ENCODE results near the gene RAB36. TPM values are rescaled to one million over a fixed set of nuclear protein-coding genes. Genes with fewer than 3 reads are reported as not detected.

Gene RAB36
- total RNA-seq, 1 donor from 2014 or later = 9.6 TPM

DNA sequence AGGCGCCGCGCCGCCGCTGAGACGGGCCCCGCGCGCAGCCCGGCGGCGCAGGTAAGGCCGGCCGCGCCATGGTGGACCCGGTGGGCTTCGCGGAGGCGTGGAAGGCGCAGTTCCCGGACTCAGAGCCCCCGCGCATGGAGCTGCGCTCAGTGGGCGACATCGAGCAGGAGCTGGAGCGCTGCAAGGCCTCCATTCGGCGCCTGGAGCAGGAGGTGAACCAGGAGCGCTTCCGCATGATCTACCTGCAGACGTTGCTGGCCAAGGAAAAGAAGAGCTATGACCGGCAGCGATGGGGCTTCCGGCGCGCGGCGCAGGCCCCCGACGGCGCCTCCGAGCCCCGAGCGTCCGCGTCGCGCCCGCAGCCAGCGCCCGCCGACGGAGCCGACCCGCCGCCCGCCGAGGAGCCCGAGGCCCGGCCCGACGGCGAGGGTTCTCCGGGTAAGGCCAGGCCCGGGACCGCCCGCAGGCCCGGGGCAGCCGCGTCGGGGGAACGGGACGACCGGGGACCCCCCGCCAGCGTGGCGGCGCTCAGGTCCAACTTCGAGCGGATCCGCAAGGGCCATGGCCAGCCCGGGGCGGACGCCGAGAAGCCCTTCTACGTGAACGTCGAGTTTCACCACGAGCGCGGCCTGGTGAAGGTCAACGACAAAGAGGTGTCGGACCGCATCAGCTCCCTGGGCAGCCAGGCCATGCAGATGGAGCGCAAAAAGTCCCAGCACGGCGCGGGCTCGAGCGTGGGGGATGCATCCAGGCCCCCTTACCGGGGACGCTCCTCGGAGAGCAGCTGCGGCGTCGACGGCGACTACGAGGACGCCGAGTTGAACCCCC lies 35.8 kb downstream of the RAB36 start:
- peaks cover 57% of the 10 kb centered on the region for H3K4me1 ChIP-seq
- no peaks in the 10 kb centered on the region for H3K27me3 ChIP-seq (ENCODE audit: low read depth)
- DNase-seq = peak; percentile 68
- peak overlapping the region; percentile 68 for H3K27ac ChIP-seq
- ATAC-seq = no peak
- intact Hi-C loops (cut with DNase I) = no loop called here
- peak overlapping the region; percentile 69 for H3K4me3 ChIP-seq
- TF ChIP-seq, protein P1, sequence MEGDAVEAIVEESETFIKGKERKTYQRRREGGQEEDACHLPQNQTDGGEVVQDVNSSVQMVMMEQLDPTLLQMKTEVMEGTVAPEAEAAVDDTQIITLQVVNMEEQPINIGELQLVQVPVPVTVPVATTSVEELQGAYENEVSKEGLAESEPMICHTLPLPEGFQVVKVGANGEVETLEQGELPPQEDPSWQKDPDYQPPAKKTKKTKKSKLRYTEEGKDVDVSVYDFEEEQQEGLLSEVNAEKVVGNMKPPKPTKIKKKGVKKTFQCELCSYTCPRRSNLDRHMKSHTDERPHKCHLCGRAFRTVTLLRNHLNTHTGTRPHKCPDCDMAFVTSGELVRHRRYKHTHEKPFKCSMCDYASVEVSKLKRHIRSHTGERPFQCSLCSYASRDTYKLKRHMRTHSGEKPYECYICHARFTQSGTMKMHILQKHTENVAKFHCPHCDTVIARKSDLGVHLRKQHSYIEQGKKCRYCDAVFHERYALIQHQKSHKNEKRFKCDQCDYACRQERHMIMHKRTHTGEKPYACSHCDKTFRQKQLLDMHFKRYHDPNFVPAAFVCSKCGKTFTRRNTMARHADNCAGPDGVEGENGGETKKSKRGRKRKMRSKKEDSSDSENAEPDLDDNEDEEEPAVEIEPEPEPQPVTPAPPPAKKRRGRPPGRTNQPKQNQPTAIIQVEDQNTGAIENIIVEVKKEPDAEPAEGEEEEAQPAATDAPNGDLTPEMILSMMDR (IDR thresholded peaks at IDR 0.05) = no peak
- no peaks in the 10 kb centered on the region for H3K36me3 ChIP-seq
- peaks cover 6% of the 10 kb centered on the region for H3K9me3 ChIP-seq

DNA sequence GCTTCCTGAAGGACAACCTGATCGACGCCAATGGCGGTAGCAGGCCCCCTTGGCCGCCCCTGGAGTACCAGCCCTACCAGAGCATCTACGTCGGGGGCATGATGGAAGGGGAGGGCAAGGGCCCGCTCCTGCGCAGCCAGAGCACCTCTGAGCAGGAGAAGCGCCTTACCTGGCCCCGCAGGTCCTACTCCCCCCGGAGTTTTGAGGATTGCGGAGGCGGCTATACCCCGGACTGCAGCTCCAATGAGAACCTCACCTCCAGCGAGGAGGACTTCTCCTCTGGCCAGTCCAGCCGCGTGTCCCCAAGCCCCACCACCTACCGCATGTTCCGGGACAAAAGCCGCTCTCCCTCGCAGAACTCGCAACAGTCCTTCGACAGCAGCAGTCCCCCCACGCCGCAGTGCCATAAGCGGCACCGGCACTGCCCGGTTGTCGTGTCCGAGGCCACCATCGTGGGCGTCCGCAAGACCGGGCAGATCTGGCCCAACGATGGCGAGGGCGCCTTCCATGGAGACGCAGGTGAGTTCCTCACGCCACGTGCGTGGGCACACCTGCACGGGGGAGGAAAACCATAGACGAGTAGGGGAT lies 36.5 kb downstream of the RAB36 start:
- Histone ChIP-seq H3K4me3 (peak overlapping the region; percentile 69), H3K27ac (peak overlapping the region; percentile 68), H3K9me3 (no peaks in the 10 kb centered on the region), H3K4me1 (peaks cover 64% of the 10 kb centered on the region), H3K36me3 (no peaks in the 10 kb centered on the region), H3K27me3 (ENCODE audit: low read depth) (no peaks in the 10 kb centered on the region)
- ATAC-seq = no peak
- intact Hi-C loops (cut with DNase I) = no loop called here
- TF ChIP-seq, protein P1 (IDR thresholded peaks at IDR 0.05) = no peak
- DNase-seq = no peak

DNA sequence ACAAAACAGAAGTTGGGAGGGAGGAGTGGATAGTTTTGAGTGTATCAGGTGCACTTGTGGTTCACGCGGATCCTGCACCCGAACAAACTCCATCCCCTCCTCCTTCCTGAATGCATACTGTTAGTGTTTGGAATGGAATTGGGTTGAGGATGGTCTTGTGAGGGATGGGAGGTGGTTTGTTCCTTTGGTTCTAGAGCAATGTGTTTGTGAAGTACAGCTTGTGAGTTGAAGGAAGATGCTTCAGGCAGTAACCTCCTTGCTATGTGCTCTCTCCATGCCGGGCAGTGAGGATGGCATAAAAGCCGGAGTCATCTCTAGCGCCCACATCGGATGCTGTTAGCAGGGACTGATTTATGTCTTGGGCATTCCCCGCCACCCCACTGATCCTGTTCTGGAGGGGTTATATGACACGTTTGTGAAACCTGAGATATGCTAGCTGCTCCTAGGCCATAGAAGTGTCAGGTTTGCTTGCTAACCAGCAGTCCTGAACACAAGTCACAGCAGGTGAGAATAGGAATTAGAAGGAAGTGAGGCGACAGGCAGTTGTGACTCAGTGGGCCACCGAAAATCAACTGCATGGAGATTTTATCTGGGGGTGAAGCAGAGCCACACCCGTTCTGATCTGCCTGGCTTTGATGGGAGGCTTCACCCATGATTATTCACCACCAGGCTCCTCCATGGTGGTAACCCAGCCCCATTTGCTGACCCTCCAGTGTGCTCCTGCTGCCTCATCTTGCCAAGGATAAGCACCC lies 37.2 kb downstream of the RAB36 start:
- no peaks in the 10 kb centered on the region for H3K36me3 ChIP-seq
- TF ChIP-seq, protein P1 (IDR thresholded peaks at IDR 0.05) = no peak
- no peaks in the 10 kb centered on the region for H3K9me3 ChIP-seq
- intact Hi-C loops (cut with DNase I) = no loop called here
- H3K4me3 ChIP-seq = peak overlapping the region; percentile 69
- DNase-seq = no peak
- ATAC-seq = no peak
- H3K27ac ChIP-seq = peak overlapping the region; percentile 25
- peaks cover 65% of the 10 kb centered on the region for H3K4me1 ChIP-seq
- no peaks in the 10 kb centered on the region for H3K27me3 ChIP-seq (ENCODE audit: low read depth)

DNA sequence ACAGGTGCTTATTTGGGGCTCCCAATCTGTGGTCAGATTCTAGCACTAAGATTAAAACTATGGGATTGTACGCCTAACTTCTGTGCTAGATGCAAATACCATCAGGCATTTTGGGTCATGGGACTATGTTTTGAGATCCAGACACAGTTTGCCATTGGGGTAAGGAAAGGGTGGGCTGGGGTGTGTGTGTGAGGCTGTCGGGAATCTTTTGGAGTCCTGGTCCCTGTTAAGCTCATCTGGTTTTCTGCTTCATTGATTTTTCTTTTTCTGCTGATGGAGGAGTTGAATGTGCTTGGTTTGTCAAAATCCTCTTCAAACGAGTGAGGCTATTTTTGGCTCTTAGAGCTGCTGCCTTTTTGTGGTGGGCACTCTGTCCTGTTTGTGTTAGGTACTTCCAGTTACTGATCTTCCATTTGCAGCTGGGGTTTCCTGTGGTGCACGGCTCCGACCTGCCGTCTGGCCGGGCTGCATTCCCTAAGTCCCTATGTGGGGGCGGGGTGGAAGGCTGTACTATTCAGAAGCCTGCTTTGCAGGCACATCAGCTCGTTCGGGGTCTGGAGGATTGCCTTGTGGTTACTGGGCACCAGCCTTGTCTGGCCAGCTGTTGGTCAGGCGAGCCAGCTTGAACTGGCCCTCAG lies 37.9 kb downstream of the RAB36 start:
- ATAC-seq (peak; percentile 11 to 39), DNase-seq (peak; percentile 71)
- H3K4me1 ChIP-seq = peaks cover 65% of the 10 kb centered on the region
- TF ChIP-seq, protein P1 (IDR thresholded peaks at IDR 0.05) = no peak
- intact Hi-C loops (cut with DNase I) = no loop called here
- H3K27me3 ChIP-seq (ENCODE audit: low read depth) = no peaks in the 10 kb centered on the region
- no peaks in the 10 kb centered on the region for H3K36me3 ChIP-seq
- H3K4me3 ChIP-seq = peak overlapping the region; percentile 69
- no peaks in the 10 kb centered on the region for H3K9me3 ChIP-seq
- H3K27ac ChIP-seq = peak overlapping the region; percentile 25

DNA sequence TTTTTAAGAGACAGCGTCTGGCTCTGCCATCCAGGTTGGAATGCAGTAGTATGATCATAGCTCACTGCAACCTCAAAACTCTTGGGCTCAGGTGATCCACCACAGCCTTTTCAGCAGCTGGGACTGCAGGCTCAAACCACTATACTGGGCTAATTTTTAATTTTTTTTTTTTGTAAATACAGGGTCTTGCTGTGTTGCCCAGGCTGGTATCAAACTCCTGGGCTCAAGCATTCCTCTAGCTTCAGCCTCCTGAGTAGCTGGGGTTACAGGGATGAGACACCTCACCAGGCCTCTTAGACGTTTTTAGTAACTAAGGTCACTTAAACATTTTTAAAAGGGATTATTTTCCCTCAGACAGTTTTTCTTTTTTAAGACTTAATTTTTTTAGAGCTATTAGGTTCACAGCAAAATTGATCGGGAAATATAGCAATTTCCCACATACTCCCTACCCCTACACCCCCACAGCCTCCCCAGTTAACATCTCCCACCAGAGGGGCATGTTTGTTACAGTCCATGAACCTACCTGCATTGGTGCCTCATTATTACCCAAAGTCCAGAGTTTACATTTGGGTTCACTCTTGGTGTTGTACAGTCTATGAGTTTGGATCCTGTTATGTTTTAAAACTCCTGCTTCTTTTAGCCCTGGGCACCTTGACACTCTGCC lies 39.0 kb downstream of the RAB36 start:
- TF ChIP-seq, protein P1 (IDR thresholded peaks at IDR 0.05) = no peak
- no peak overlapping the region for H3K27ac ChIP-seq

More for the DNA sequence above, 39.0 kb downstream of the RAB36 start:
- ATAC-seq (no peak), DNase-seq (no peak)
- Histone ChIP-seq H3K4me3 (peak overlapping the region; percentile 69), H3K4me1 (peaks cover 61% of the 10 kb centered on the region), H3K27me3 (ENCODE audit: low read depth) (no peaks in the 10 kb centered on the region), H3K36me3 (no peaks in the 10 kb centered on the region), H3K9me3 (no peaks in the 10 kb centered on the region)
- intact Hi-C loops (cut with DNase I) = no loop called here
